ENCODE data around the gene MRPL14. TPM values are rescaled to one million over a fixed set of nuclear protein-coding genes. Genes with fewer than 3 reads are reported as not detected.

The MRPL14 gene
- total and polyA plus RNA-seq, 9 of the 15 experiments (the other 6 are each of a cell fraction or from before 2014, with no cell fraction given) = 126 to 424 (median 165) TPM

GRCh38 chr6:44128020-44128917, 1.0 kb upstream of the MRPL14 start (continued):
- TF ChIP-seq, protein P1, sequence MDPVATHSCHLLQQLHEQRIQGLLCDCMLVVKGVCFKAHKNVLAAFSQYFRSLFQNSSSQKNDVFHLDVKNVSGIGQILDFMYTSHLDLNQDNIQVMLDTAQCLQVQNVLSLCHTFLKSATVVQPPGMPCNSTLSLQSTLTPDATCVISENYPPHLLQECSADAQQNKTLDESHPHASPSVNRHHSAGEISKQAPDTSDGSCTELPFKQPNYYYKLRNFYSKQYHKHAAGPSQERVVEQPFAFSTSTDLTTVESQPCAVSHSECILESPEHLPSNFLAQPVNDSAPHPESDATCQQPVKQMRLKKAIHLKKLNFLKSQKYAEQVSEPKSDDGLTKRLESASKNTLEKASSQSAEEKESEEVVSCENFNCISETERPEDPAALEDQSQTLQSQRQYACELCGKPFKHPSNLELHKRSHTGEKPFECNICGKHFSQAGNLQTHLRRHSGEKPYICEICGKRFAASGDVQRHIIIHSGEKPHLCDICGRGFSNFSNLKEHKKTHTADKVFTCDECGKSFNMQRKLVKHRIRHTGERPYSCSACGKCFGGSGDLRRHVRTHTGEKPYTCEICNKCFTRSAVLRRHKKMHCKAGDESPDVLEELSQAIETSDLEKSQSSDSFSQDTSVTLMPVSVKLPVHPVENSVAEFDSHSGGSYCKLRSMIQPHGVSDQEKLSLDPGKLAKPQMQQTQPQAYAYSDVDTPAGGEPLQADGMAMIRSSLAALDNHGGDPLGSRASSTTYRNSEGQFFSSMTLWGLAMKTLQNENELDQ (CRISPR knock-in tag; IDR thresholded peaks at IDR 0.05; ENCODE audit: borderline replicate concordance) = no peak
- TF ChIP-seq TAL1 (IDR thresholded peaks at IDR 0.05) = 0 out of 2 replicates have a peak, but pooled peaks have one; percentile 1
- TF ChIP-seq RAD51 (IDR thresholded peaks at IDR 0.05; ENCODE audit: borderline replicate concordance, low read depth) = no peak
- TF ChIP-seq L3MBTL2 (IDR thresholded peaks at IDR 0.05) = peak; percentile 49; the same call in 1 of the 2 replicates
- no peak for TF ChIP-seq ZC3H4 (CRISPR knock-in tag; IDR thresholded peaks at IDR 0.05; ENCODE audit: borderline replicate concordance)
- no peak for TF ChIP-seq ZFX (CRISPR knock-in tag; IDR thresholded peaks at IDR 0.05)
- no peak for TF ChIP-seq EP300 (IDR thresholded peaks at IDR 0.05; ENCODE audit: low read length)
- TF ChIP-seq SNRNP70 (optimal IDR thresholded peaks at IDR 0.05; ENCODE audit: low read depth, low read length) = no peak
- no peak for TF ChIP-seq RAD21 (CRISPR knock-in tag; conservative IDR thresholded peaks at IDR 0.05 in 1 of 2, IDR thresholded peaks at IDR 0.05 in 1 of 2)
- no peak for TF ChIP-seq NFYB (IDR thresholded peaks at IDR 0.05; ENCODE audit: extremely low read depth, insufficient read length)
- TF ChIP-seq SFPQ (IDR thresholded peaks at IDR 0.05; ENCODE audit: low read depth, low read length) = no peak
- TF ChIP-seq TCF7 (IDR thresholded peaks at IDR 0.05; ENCODE audit: borderline replicate concordance) = 0 out of 2 replicates have a peak, but pooled peaks have one; percentile 38
- TF ChIP-seq MIER1 (IDR thresholded peaks at IDR 0.05; ENCODE audit: low read depth) = 0 out of 2 replicates have a peak, but pooled peaks have one; percentile 48
- TF ChIP-seq, protein P2, sequence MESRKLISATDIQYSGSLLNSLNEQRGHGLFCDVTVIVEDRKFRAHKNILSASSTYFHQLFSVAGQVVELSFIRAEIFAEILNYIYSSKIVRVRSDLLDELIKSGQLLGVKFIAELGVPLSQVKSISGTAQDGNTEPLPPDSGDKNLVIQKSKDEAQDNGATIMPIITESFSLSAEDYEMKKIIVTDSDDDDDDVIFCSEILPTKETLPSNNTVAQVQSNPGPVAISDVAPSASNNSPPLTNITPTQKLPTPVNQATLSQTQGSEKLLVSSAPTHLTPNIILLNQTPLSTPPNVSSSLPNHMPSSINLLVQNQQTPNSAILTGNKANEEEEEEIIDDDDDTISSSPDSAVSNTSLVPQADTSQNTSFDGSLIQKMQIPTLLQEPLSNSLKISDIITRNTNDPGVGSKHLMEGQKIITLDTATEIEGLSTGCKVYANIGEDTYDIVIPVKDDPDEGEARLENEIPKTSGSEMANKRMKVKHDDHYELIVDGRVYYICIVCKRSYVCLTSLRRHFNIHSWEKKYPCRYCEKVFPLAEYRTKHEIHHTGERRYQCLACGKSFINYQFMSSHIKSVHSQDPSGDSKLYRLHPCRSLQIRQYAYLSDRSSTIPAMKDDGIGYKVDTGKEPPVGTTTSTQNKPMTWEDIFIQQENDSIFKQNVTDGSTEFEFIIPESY (CRISPR knock-in tag; IDR thresholded peaks at IDR 0.05) = peak; percentile 29; the same call in 1 of the 2 replicates
- peak; percentile 52 for TF ChIP-seq HMGN3 (IDR thresholded peaks at IDR 0.05; ENCODE audit: borderline replicate concordance, extremely low read depth, insufficient read length, low read depth, low read length)
- TF ChIP-seq, protein P3, sequence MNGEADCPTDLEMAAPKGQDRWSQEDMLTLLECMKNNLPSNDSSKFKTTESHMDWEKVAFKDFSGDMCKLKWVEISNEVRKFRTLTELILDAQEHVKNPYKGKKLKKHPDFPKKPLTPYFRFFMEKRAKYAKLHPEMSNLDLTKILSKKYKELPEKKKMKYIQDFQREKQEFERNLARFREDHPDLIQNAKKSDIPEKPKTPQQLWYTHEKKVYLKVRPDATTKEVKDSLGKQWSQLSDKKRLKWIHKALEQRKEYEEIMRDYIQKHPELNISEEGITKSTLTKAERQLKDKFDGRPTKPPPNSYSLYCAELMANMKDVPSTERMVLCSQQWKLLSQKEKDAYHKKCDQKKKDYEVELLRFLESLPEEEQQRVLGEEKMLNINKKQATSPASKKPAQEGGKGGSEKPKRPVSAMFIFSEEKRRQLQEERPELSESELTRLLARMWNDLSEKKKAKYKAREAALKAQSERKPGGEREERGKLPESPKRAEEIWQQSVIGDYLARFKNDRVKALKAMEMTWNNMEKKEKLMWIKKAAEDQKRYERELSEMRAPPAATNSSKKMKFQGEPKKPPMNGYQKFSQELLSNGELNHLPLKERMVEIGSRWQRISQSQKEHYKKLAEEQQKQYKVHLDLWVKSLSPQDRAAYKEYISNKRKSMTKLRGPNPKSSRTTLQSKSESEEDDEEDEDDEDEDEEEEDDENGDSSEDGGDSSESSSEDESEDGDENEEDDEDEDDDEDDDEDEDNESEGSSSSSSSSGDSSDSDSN (IDR thresholded peaks at IDR 0.05; ENCODE audit: borderline replicate concordance in 1 of 2, low read depth in 2 of 2, low read length in 2 of 2) = peak in 1 of 2 experiments; percentile 85; a peak in 1 of 4 replicates

Measured in K562 (cell line).